HUDEP-2 (cell line): ENCODE measurements around the gene GET3.

Source experiments
- DNase-seq, 76 experiments: peaks; one replicate each; lab custom pipeline; 2025; ENCODE audit not compliant: unreplicated experiment in 76 of 76; lab: John Stamatoyannopoulos, UW

The GET3 gene

GRCh38 chr19:12749938-12750521, 12.7 kb downstream of the GET3 start:
- no peak for DNase-seq

- peak in 2 of 76 experiments; percentile 19 to 43 for DNase-seq
Measured at GRCh38 chr19:12750851-12751250, 13.6 kb downstream of the GET3 start.

GRCh38 chr19:12751635-12752034, 14.3 kb downstream of the GET3 start, which contains the start of gene BEST2:
Gene BEST2 (plus strand): TSS chr19:12751791. CDS start chr19:12752593, 802 bp downstream.
- DNase-seq = no peak

- no peak for DNase-seq
Measured at GRCh38 chr19:12752056-12752781, 14.9 kb downstream of the GET3 start.

DNA sequence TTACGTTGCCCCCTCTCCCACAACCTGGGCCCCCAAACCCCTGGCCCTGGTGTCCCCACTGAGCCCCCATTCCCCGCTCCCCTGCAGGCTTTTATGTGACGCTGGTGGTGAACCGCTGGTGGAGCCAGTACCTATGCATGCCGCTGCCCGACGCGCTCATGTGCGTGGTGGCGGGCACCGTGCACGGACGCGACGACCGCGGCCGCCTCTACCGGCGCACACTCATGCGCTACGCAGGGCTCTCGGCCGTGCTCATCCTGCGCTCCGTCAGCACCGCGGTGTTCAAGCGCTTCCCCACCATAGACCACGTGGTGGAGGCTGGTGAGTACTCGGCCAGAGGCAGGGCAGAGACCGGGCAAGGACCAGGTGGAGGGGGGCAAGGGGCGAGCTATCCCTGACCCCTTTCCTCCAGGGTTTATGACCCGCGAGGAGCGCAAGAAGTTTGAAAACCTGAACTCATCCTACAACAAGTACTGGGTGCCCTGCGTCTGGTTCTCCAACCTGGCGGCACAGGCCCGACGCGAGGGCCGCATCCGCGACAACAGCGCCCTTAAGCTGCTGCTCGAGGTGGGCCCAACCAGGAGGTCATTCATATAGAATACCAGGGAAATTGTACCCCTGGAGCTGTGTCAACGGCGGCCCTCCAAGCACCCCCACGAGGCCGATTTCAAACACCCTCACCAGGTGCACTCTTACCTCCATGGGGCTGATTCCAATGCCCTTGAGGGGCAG, 17.3 kb downstream of the GET3 start:
- DNase-seq = no peak

DNA sequence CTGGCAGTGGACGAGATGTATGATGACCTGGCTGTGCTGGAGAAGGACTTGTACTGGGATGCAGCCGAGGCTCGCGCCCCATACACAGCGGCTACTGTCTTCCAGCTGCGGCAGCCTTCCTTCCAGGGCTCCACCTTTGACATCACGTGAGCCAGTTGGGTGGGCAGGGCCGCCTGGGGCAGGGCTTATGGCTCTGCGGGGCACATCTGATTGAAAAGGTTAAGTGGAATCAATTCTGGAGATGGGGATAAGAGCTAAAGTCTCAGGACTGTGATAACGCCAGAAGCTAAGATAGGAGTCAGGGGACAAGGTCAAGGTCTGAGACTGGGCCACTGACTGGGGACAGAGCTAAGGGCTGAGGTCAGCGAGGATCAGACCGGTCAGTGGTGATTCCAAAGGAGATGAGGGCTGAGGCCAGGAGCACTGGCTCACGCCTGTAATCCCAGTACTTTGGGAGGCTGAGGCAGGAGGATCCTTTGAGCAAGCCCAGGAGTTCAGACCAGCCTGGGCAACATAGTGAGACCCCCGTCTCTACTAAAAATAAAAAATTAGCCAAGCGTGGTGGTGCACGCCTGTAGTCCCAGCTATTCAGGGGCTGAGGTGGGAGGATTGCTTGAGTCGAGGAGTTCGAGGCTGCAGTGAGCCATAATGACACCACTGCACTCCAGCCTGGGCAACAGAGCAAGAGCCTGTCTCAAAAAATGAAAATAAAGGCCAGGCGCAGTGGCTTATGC, 19.0 kb downstream of the GET3 start:
- DNase-seq = peak in 4 of 76 experiments; percentile 14 to 20 (median 18)

- DNase-seq = peak in 57 of 76 experiments; percentile 29 to 78 (median 59)
Measured at GRCh38 chr19:12757544-12758274, 20.4 kb downstream of the GET3 start.

GRCh38 chr19:12759686-12760085, 22.4 kb downstream of the GET3 start:
- peak in 20 of 76 experiments; percentile 14 to 47 (median 24) for DNase-seq

- no peak for DNase-seq
Measured at GRCh38 chr19:12763100-12763499, 25.8 kb downstream of the GET3 start.

- no peak for DNase-seq
Measured at GRCh38 chr19:12764698-12765097, 27.4 kb downstream of the GET3 start.

DNA sequence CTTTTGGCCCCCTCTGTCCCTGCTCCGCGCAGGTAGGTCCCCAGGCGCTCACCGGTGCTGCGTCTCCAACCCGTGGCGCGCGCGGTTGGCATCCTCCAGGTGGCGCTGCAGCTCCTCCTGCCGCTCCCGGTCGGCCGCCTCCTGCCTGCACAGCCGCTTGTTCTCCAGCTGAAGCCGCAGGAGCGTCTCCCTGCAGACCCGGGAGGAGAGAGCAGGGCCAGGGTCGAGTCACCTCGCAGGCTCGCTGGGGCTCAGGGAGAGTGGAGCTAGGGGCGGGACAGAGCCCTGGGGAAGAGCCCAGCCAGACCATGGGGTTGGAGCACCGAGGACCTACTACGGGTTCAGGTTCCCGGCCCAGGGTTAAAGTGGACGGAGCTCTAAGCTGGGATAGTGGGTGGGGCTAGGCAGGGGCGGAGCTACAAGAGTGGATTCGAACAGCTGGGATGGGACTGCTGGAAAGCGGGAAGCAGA, 28.8 kb downstream of the GET3 start:
- DNase-seq = peak in 66 of 76 experiments; percentile 41 to 90 (median 71)

DNA sequence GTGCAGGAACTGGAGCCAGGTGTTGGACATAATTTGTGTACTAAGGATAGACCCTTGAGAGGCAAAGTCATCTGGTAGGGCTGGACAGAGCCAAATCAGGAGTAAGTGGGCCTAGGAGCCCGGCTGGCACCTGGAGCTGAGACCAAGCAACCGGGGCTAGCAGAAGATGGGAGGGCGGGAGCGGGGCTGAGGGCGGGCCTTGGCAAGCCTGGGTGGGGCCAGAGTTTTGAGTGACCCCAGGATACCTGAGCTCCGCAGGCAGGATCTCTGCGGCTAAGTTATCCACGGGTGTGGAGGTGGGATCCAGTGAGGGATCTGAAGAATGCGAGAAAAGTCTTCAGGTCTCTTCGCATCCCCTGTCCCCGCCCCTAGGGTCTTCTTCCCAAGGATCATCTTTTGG, 29.9 kb downstream of the GET3 start:
- DNase-seq = no peak

DNA sequence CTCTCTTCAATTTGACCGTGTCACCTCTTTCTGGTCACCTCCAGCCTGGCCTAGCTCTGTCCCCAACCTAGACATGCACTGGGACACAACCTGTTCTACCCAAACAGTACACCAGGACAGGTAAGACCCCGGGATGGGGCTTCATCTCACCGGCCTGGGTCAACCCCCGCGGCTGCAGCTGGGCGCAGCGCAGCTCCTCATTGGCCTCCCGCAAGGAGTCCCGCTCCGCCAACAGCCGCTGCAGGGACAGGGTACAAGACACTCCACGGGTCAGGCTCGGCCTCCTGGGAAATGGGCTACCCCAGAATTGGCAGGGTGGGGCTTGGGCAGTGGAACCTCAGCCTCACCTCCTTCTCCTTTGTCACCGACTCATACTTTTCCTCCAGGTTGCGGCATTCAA, 30.4 kb downstream of the GET3 start:
- no peak for DNase-seq

GRCh38 chr19:12769689-12770088, 32.4 kb downstream of the GET3 start:
- peak in 2 of 76 experiments; percentile 10 to 16 for DNase-seq

- DNase-seq = no peak
Measured at GRCh38 chr19:12770922-12771321, 33.6 kb downstream of the GET3 start.

GRCh38 chr19:12772323-12772722, 35.0 kb downstream of the GET3 start:
- no peak for DNase-seq

- peak in 20 of 76 experiments; percentile 17 to 57 (median 36) for DNase-seq
Measured at GRCh38 chr19:12773571-12773970, 36.3 kb downstream of the GET3 start.

DNA sequence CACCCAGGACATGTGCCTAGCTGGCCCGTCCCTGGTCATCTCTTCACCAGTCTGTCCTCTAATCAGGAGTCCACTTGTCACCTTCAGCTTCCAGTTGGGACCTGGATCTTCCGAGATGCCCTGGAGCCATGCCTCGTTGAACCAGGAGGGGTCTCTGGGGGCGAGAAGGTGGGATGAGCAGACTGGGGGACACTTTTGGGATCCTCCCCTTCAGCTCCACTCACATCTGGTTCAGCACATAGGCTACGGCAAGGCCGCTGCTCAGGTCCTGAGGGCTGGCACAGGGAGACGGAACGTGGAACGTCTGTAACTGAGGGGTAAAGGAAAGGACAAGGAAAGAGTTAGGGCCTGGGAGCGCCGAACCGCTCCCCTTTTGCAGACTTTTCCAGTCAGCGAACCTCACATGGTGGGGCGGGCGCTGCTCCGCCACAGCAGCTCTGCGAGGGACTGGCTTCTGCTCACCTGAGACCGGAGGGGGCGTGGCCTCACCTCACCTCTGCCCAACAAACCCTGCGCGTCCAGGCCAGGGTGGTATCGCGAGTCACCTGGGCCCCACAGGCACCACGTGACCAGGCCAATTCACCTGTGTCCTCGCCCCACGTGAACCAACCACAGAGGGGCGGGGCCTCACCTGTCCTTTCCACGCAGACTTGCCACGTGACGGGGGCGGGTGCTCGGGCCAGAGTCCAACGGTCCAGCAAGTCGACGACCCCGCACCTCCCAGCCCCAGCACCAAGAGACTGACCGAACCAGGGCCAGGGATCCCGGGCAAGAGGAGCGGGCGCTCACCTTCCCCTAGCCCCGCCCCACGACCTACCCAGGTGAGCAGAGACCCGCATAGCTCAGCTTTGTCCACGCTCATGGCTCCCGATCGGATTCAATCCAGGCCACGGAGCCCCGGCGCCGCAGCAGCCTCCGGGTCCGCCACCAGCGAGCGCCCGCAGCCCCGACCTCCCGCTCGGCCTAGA, 37.6 kb downstream of the GET3 start, which contains the start of gene HOOK2:
Gene HOOK2, minus strand, starts transcription at position 965 of the 968 bp plus-strand sequence. Its CDS starts 103 bp downstream, at position 862.
- no peak for DNase-seq
